Neuronal stem cell (in vitro differentiated cells): ENCODE measurements around the gene MET.

Experiments used
- DNase-seq: peaks from one replicate; pipeline ENCODE4 v3.0.0-alpha.2; 2013; ENCODE audit warnings: low spot score
- H2AFZ ChIP-seq: one replicate; pipeline ENCODE4 v1.6.1; 2013; ENCODE audit warnings: mild to moderate bottlenecking, low read length, inconsistent platforms
- H2AK5ac ChIP-seq: 2 replicates; pipeline ENCODE4 v1.6.1; 2013; ENCODE audit warnings: low read depth, mild to moderate bottlenecking, inconsistent platforms, low read length, moderate library complexity, mixed read lengths
- H2BK120ac ChIP-seq: 2 replicates; pipeline ENCODE4 v1.6.1; 2013; ENCODE audit warnings: low read depth, mild to moderate bottlenecking, inconsistent platforms, low read length, moderate library complexity, mixed read lengths
- H2BK12ac ChIP-seq: one replicate; pipeline ENCODE4 v1.6.1; 2013; ENCODE audit warnings: low read length, inconsistent platforms
- H2BK15ac ChIP-seq: 2 replicates; pipeline ENCODE4 v1.6.1; 2013; ENCODE audit warnings: mild to moderate bottlenecking, low read length, inconsistent platforms, mixed read lengths
- H2BK5ac ChIP-seq: one replicate; pipeline ENCODE4 v1.6.1; 2013; ENCODE audit warnings: inconsistent platforms, mild to moderate bottlenecking, low read length, moderate library complexity
- H3K14ac ChIP-seq: one replicate; pipeline ENCODE4 v1.6.1; 2013; ENCODE audit warnings: low read length, inconsistent platforms
- H3K18ac ChIP-seq: 2 replicates; pipeline ENCODE4 v1.6.1; 2013; ENCODE audit warnings: low read length, inconsistent platforms
- H3K23ac ChIP-seq: 2 replicates; pipeline ENCODE4 v1.6.1; 2013; ENCODE audit warnings: low read depth, mild to moderate bottlenecking, mixed read lengths, low read length, inconsistent platforms; ENCODE audit not compliant: poor library complexity
- H3K27ac ChIP-seq: replicated peaks from 3 replicates; pipeline ENCODE4 v1.5.1; 2013; ENCODE audit warnings: low read length, inconsistent platforms
- H3K27me3 ChIP-seq, 3 experiments: 2 replicates each; pipeline ENCODE4 v1.6.1; 2013; ENCODE audit warnings: low read length in 3 of 3, mild to moderate bottlenecking in 2 of 3, inconsistent platforms in 1 of 3, low read depth in 1 of 3, mixed read lengths in 1 of 3, moderate library complexity in 1 of 3; ENCODE audit not compliant: control insufficient read depth in 3 of 3, insufficient read depth in 3 of 3
- H3K36me3 ChIP-seq, 2 donors: replicated peaks in 1 of 2; 2 replicates each; pipeline ENCODE4 v1.6.1; 2013; ENCODE audit warnings: low read length in 2 of 2; ENCODE audit not compliant: control insufficient read depth in 2 of 2, insufficient read depth in 2 of 2
- H3K4ac ChIP-seq: 2 replicates; pipeline ENCODE4 v1.6.1; 2013; ENCODE audit warnings: inconsistent platforms, mild to moderate bottlenecking, low read length, moderate library complexity
- H3K4me1 ChIP-seq, 2 donors: 1 replicate in 1 of 2; 2 replicates in 1 of 2; pipeline ENCODE4 v1.6.1; 2013; ENCODE audit warnings: low read length in 2 of 2, low read depth in 1 of 2; ENCODE audit not compliant: control insufficient read depth in 2 of 2, insufficient read depth in 1 of 2
- H3K4me2 ChIP-seq: one replicate; pipeline ENCODE4 v1.6.1; 2013; ENCODE audit warnings: mild to moderate bottlenecking, low read length, inconsistent platforms; ENCODE audit not compliant: insufficient read depth, poor library complexity, severe bottlenecking
- H3K4me3 ChIP-seq, 2 donors: 2 replicates each; pipeline ENCODE4 v1.5.1; 2013; ENCODE audit warnings: low read length in 2 of 2, mild to moderate bottlenecking in 2 of 2, inconsistent platforms in 1 of 2, moderate library complexity in 1 of 2
- H3K79me1 ChIP-seq: one replicate; pipeline ENCODE4 v1.6.1; 2013; ENCODE audit warnings: low read depth, mild to moderate bottlenecking, inconsistent platforms, low read length, moderate library complexity
- H3K9ac ChIP-seq: one replicate; pipeline ENCODE4 v1.6.1; 2013; ENCODE audit warnings: mild to moderate bottlenecking, low read depth, low read length, inconsistent platforms; ENCODE audit not compliant: poor library complexity
- H3K9me3 ChIP-seq, 2 donors: replicated peaks in 1 of 2; 2 replicates each; pipeline versions ENCODE3 to v1.6.1; 2013; ENCODE audit warnings: low read length in 2 of 2, mild to moderate bottlenecking in 2 of 2, inconsistent platforms in 1 of 2, low read depth in 1 of 2, mixed read lengths in 1 of 2, moderate library complexity in 1 of 2; ENCODE audit not compliant: control insufficient read depth in 2 of 2, insufficient read depth in 1 of 2
- H4K8ac ChIP-seq: one replicate; pipeline ENCODE4 v1.6.1; 2013; ENCODE audit warnings: low read depth, mild to moderate bottlenecking, inconsistent platforms, low read length, moderate library complexity
- H4K91ac ChIP-seq: one replicate; pipeline ENCODE4 v1.6.1; 2013; ENCODE audit warnings: low read length, low read depth, mild to moderate bottlenecking, inconsistent platforms; ENCODE audit not compliant: poor library complexity
- WGBS, 2 donors: extraction: QIAGEN DNeasy Blood & Tissue Kit; methylation state at CpG; one replicate each; pipeline ENCODE4 v1.1.7; 2013; ENCODE audit warnings: missing lambda C conversion rate in 2 of 2, mixed read lengths in 1 of 2; ENCODE audit not compliant: insufficient read length in 2 of 2, insufficient replicate concordance in 1 of 2; ENCODE audit errors: extremely low coverage in 2 of 2; 5-methylcytosine and 5-hydroxymethylcytosine counted together

The MET gene

DNA sequence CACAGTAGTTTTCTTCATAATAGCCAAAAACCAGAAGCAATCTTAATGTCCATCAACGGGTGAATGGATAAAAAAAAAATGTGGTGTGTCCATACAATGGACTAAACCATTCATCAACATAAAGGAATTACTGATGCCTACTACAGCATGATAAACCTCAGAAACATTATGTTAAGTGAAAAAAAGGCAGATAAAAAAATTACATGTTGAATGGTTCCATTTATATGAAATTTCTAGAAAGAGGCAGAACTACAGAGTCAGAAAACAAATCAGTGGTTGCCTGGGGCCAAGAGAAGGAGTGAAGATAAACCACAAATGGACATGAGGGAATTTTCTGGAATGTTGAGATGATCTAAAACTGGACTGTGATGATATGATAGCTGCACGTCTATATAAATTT is 115.9 kb downstream of the MET start:
- Histone ChIP-seq H3K9ac (no peak overlapping the region), H3K79me1 (no peaks in the 10 kb centered on the region), H3K4me1 (peaks cover 0 to 1% of the 10 kb centered on the region in 2 donors), H3K27ac (no peak overlapping the region), H3K18ac (no peak overlapping the region), H3K27me3 (no peaks in the 10 kb centered on the region), H2BK5ac (no peak overlapping the region), H2BK15ac (no peak overlapping the region), H3K36me3 (no peaks in the 10 kb centered on the region), H3K9me3 (no peaks in the 10 kb centered on the region), H2BK12ac (no peak overlapping the region), H3K4me3 (no peak overlapping the region), H2AFZ (no peak overlapping the region), H2BK120ac (no peak overlapping the region), H4K8ac (no peak overlapping the region), H2AK5ac (no peak overlapping the region), H3K4ac (no peak overlapping the region), H3K23ac (no peak overlapping the region), H4K91ac (no peak overlapping the region), H3K4me2 (no peak overlapping the region), H3K14ac (no peak overlapping the region)
- WGBS, 2 donors = no CpG with 5 or more reads among the region's 2 CpGs
- no peak for DNase-seq

DNA sequence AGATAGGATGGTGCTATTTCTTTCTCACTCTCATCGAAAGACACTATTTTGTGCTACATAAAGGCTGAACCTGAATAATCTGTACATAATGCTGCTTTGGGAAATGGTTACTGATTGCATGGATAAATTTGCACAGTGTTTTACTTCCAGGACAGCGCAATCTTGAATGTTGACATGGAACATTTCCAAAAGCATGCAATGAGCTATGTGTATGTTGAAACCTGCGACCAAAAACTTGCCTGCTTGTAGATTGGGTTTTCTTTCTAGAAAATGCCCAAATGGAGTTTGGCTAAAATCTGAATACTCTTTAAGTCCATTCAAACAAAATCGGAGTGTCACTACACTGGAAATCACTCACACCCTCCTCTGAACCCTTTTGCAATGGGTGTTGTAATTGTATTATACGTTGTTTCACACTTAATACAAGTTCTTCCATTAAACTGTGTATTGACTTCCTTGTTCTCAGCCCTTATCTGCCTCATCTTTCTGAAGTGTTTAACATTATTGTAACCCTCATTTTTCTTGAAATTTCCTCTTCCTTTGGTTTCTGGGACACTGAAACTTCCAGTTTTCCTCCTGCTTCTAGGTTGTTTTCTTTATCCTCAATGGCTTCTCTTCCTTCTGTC is 116.7 kb downstream of the MET start:
- no peak overlapping the region for H3K9ac ChIP-seq
- no peak overlapping the region for H2BK120ac ChIP-seq
- no peaks in the 10 kb centered on the region for H3K79me1 ChIP-seq
- no peak overlapping the region for H4K91ac ChIP-seq
- no peak overlapping the region for H2AFZ ChIP-seq
- no peak overlapping the region for H2AK5ac ChIP-seq
- no peaks in the 10 kb centered on the region for H3K36me3 ChIP-seq
- H3K4ac ChIP-seq = no peak overlapping the region
- no peak overlapping the region for H4K8ac ChIP-seq
- H3K14ac ChIP-seq = no peak overlapping the region
- H3K4me1 ChIP-seq = peaks cover 0 to 1% of the 10 kb centered on the region in 2 donors
- no peak for DNase-seq
- no peak overlapping the region for H3K4me2 ChIP-seq
- H3K27me3 ChIP-seq = no peaks in the 10 kb centered on the region
- H3K18ac ChIP-seq = no peak overlapping the region
- H2BK12ac ChIP-seq = no peak overlapping the region
- no peak overlapping the region for H3K4me3 ChIP-seq
- no peak overlapping the region for H2BK15ac ChIP-seq
- H3K23ac ChIP-seq = no peak overlapping the region
- WGBS, 2 donors = no CpG with 5 or more reads among the region's 5 CpGs
- no peak overlapping the region for H2BK5ac ChIP-seq
- H3K9me3 ChIP-seq = no peaks in the 10 kb centered on the region
- no peak overlapping the region for H3K27ac ChIP-seq

DNA sequence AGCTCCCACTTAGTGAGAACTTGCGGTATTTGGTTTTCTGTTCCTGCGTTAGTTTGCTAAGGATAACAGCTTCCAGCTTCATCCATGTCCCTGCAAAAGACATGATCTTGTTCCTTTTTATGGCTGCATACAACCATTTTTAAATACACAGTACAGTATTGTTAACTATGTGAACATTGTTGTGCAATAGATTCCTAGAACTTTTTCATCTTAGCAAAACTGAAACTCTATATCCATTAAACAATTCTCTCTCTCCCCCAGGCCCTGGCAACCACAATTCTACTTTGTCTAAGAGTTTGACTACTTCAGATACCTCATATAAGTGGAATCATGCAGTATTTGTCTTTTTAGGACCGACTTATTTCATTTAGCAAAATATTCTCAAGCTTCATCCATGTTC is 118.0 kb downstream of the MET start:
- Histone ChIP-seq H4K91ac (no peak overlapping the region), H3K14ac (no peak overlapping the region), H3K4me2 (no peak overlapping the region), H3K4me3 (no peak overlapping the region), H3K18ac (peak overlapping the region; percentile 6), H2BK5ac (no peak overlapping the region), H2BK120ac (no peak overlapping the region), H2BK15ac (no peak overlapping the region), H3K9me3 (no peaks in the 10 kb centered on the region), H2BK12ac (no peak overlapping the region), H3K23ac (no peak overlapping the region), H2AK5ac (no peak overlapping the region), H2AFZ (no peak overlapping the region), H3K9ac (no peak overlapping the region), H3K4ac (no peak overlapping the region), H4K8ac (no peak overlapping the region), H3K4me1 (peaks cover 0 to 3% of the 10 kb centered on the region in 2 donors), H3K36me3 (no peaks in the 10 kb centered on the region), H3K79me1 (no peaks in the 10 kb centered on the region), H3K27ac (no peak overlapping the region), H3K27me3 (peaks cover 0 to 4% (median 0%) of the 10 kb centered on the region in 3 experiments)
- no CpG with 5 or more reads among the region's 3 CpGs for WGBS, 2 donors
- DNase-seq = no peak

DNA sequence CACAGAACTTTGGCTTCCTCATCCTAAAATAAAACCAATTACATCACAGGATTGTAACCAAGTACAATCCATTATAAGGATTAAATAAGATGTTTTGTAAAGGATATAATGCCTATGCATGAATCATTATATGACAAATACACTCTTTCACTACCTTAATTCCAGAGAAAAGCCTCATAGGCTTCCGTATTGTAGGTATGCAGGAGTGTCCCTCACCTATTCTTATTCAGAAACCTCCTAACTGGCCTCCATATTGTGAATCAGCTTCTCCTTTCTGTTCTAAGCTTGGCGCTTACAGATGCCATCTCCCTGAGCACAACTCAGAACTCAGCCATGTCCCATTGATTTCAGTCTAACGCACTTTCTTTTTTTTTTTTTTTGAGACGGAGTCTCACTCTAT is 120.8 kb downstream of the MET start:
- Histone ChIP-seq H2AFZ (no peak overlapping the region), H3K9ac (no peak overlapping the region), H3K79me1 (no peaks in the 10 kb centered on the region), H3K27me3 (peaks cover 0 to 4% (median 0%) of the 10 kb centered on the region in 3 experiments), H3K4me2 (no peak overlapping the region), H4K91ac (no peak overlapping the region), H3K4me1 (peaks cover 0 to 3% of the 10 kb centered on the region in 2 donors), H3K36me3 (no peaks in the 10 kb centered on the region), H2BK120ac (no peak overlapping the region), H2AK5ac (no peak overlapping the region), H3K23ac (no peak overlapping the region), H3K9me3 (no peaks in the 10 kb centered on the region), H2BK12ac (no peak overlapping the region), H3K4ac (no peak overlapping the region), H3K27ac (no peak overlapping the region), H3K4me3 (no peak overlapping the region), H2BK5ac (no peak overlapping the region), H4K8ac (no peak overlapping the region), H3K14ac (no peak overlapping the region), H3K18ac (no peak overlapping the region), H2BK15ac (no peak overlapping the region)
- no CpG with 5 or more reads among the region's 4 CpGs for WGBS, 2 donors
- DNase-seq = no peak
